HG02588 (cell line): ENCODE data around the gene AVP.
"Not testable (repeated sequence)": the region's sequence is repeated elsewhere in the genome, so short reads cannot be mapped to it uniquely, and the experiment has no call there.

Experiments used
- ATAC-seq: cut with Tn5 transposase; IDR thresholded peaks from one replicate; pipeline ENCODE4 v1.9.1; 2021; ENCODE audit warnings: mild to moderate bottlenecking, moderate library complexity; ENCODE audit not compliant: unreplicated experiment

Gene AVP, protein sequence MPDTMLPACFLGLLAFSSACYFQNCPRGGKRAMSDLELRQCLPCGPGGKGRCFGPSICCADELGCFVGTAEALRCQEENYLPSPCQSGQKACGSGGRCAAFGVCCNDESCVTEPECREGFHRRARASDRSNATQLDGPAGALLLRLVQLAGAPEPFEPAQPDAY

DNA sequence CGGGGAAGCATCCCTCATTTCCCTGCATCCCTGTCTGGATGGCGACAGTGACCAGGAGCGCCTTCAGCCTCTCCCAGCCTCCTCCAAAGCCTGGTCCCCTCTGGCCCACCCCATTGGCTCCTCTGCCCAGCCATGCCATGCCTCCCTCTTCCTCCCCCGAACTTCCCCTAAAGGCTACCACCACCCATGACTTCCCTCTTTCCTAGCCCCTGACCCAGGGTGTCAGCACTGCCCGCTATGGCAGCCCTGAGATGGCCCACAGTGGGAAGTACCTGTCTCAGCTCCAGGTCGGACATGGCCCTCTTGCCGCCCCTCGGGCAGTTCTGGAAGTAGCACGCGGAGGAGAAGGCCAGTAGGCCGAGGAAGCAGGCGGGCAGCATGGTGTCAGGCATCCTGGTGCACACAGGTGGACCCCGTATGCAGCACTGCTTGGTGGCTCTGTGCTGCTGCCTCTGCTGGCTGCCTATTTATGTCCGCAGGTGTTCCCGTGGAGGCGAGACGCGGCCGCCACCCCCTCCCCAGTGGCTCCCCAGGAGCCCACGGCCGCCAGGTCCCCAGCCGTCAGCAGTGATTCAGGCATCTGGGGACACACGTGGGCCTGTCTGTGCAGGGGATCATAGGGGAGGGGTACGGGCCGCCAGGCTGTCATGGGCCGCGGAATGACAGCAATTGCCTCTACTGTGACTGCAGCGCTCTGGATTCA, at the start of gene AVP:
Gene AVP (minus strand): TSS at position 442 of the 703 bp plus-strand sequence. CDS start 50 bp downstream, at position 392.
- no peak for ATAC-seq

DNA sequence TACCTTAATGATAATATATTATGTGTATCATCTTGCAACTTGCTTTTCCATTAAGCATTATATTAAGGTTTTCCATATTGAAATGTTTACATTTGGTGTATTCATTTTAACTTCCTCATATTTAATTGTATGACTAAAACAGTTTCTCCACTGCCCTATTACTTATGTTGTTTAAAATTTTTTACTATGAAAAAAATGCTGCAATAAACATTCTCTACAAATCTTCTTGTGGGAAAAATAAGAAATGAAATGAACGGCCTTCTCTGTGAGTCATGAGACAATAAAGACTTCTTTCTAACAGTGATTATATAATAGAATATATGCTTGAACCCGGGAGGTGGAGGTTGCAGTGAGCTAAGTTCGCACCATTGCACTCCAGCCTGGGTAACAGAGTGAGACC, 49.6 kb upstream of the AVP start:
- no peak for ATAC-seq

DNA sequence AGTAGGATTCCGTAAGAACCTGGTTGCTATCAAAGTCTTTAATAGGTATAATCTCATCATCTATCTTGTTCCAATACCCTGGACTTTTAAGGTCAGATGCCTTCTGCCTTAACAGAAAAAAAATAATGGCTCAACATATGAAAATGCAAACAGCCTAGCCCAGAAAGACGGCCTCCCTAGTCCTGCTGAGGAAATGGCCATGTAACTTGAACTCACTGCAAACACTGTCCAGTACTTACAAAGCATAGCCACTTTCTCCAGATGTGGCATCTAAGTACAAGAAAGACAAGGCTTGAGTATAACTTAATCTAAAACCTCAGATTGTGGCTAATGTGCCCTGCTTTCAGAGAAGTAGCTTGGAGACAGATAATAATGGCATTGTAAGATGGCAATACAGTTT, 48.6 kb upstream of the AVP start:
- no peak for ATAC-seq

DNA sequence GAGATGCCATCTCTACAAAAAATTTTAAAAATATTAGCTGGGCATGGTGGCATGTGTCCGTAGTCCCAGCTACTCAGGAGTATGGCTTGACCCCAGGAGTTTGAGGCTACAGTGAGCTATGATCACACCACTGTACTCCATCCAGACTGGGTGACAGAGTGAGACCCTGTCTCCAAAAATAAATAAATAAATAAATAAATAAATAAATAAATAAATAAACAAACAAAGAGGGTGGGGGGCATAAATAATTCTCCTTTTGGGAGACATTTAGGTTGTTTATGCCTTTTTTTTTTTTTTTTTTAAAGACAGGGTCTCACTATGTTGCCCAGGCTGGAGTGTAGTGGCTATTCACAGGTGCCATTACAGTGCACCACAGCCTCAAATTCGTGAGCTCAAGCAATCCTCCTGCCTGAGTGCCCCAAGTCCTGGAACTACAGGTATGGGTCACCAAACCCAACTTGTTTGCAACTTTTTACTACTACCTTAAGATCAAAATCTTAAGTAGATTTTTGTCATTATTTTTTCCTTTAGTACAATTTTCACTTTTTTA, 45.6 kb upstream of the AVP start:
- no peak for ATAC-seq

DNA sequence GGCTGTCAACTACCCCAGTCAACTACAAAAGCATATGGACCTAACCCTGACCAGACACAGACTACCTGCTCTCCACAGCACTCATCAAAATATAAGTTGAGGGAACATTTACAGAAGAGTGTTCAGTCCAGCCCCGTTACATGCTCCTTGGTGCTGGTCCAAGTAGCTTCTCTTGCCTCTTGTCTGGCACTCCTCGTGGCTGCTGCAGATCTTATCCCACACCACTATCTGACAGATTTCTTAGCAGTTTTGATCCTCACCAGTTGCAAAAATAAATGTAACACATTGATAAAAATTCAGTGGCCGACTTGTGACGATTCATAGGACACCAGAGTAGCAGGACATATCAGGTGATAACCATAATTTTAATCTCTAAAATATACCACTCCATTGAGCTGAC, 44.6 kb upstream of the AVP start:
- ATAC-seq: no peak

DNA sequence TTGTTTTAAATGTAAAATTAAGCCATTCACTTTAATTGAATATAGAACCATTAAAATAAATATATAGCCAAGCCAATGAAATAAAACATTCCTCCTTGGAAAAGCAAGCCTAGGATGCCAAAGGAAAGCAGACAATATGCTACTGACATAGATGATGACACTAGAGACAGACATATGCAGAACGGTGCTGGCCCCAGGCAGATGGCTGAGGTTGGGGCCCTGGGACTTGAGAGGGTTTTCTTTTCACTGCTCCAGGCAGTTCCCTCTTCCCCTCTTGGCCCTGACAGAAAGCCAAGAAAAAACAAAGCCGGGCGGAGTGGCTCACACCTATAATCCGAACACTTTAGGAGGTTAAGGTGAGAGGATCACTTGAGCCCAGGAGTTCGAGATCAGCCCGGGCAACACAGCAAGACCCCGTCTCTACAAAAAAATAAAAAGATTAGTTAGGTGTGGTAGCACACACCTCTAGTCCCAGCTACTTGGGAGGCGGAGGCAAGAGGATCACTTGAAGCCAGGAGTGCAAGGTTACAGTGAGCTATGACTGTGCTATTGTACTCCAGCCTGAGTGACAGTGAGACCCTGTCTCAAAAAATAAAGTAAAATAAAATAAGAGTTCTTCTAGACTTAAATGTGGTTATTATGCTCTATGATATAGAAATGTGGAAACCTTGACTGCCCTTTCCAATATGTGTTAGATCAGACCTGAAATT, 43.9 kb upstream of the AVP start:
- ATAC-seq: no peak

DNA sequence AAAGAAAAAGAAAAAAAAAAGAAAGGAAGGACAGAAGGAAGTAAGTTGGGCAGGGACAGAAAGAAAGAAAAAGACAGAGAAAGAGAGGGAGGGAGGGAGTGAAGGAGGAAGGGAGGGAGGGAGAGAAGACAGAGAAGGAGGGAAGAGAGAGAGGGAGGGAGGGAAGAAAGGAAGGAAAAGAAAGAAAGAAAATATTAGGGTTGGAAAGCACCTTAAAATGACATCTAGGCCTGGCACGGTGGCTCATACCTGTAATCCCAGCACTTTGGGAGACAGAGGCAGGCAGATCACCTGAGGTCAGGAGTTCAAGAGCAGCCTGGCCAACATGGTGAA, 42.0 kb upstream of the AVP start:
- no peak for ATAC-seq

DNA sequence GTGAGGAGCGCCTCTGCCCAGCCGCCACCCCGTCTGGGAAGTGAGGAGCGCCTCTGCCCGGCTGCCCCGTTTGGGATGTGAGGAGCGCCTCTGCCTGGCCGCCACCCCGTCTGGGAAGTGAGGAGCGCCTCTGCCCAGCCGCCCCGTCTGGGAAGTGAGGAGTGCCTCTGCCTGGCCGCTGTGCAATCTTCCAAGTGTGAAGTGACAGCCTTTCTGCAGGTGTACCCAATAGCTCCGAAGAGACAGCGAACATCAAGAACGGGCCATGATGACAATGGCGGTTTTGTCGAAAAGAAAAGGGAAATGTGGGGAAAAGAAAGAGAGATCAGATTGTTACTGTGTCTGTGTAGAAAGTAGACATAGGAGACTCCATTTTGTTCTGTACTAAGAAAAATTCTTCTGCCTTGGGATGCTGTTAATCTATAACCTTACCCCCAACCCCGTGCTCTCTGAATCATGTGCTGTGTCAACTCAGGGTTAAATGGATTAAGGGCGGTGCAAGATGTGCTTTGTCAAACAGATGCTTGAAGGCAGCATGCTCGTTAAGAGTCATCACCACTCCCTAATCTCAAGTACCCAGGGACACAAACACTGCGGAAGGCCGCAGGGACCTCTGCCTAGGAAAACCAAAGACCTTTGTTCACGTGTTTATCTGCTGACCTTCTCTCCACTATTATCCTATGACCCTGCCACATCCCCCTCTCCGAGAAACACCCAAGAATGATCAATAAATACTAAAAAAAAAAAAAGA, 41.4 kb upstream of the AVP start:
- not testable (repeated sequence) for ATAC-seq

DNA sequence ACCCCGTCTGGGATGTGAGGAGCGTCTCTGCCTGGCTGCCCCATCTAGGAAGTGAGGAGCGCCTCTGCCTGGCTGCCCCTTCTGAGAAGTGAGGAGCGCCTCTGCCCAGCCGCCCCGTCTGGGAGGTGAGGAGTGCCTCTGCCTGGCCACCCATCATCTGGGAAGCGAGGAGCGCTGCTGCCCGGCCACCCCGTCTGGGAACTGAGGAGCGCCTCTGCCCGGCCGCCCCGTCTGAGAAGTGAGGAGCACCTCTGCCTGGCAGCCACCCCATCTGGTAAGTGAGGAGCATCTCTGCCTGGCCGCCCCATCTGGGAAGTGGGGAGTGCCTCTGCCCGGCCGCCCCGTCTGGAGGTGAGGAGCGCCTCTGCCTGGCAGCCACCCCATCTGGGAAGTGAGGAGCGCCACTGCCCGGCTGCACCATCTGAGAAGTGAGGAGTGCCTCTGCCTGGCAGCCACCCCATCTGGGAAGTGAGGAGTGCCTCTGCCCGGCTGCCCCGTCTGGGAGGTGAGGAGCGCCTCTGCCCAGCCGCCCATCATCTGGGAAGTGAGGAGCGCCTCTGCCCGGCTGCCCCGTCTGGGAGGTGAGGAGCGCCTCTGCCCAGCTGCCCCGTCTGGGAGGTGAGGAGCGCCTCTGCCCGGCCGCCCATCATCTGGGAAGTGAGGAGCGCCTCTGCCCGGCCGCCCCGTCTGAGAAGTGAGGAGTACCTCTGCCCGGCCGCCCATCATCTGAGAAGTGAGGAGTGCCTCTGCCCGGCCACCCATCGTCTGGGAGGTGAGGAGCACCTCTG, 40.4 kb upstream of the AVP start:
- not testable (repeated sequence) for ATAC-seq

DNA sequence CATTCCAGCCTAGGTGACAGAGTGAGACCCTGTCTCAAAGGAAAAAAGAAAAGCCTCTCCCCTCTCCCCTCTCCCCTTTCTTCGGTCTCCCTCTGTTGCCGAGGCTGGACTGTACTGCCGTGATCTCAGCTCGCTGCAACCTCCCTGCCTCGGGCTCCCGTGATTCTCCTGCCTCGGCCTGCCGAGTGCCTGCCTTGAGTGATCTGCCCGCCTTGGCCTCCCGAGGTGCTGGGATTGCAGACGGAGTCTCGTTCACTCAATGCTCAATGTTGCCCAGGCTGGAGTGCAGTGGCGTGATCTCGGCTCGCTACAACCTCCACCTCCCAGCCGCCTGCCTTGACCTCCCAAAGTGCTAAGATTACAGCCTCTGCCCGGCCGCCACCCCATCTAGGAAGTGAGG, 39.6 kb upstream of the AVP start:
- not testable (repeated sequence) for ATAC-seq

DNA sequence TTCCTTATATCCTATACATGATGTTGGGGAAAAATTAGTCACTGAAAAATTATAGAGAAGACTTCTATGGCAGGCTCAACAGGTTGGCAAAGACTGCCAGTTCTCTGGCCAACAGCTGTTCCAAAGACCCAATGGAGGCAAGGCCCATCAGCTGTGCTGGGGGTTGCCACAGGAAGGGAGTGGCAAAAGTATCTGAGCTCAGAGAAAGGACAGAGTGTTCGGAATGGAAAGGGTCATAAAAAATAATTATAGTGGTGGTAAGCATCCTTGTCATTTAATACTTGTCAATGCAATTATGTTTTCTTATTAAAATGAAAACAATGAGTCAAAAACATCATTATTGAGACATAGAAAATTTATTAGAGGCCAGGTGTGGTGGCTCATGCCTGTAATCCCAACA, 39.0 kb upstream of the AVP start:
- no peak for ATAC-seq

DNA sequence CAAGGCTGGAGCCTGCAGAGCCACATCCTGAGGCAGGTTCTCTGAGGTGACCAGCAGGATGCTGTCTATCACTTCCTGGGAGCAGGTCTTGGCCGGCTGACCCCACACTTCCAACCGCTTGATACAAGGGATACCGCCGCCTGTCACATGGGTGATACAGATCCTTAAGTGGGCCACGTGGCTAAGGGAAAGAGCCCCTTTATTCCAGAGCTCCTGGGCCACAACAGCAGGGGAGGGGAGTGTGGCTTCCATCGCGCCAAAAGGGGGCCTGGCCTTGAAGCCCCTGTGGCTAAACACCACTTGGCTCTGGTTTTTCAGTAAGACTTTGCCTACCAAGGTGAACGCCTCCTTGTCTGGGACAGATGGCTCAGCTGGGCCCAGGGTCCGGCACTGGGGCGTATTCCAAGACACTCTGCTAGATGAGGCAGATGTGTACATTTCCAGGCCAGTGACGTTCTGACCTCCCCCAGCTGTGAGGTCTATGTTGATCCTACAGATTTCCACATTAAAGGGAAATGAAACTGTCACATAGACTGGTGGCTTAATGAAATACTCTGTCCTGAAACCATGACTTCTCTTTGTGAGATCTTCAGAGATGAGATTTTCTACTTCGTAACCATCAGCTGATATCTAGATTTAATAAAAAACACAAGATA, 37.6 kb upstream of the AVP start:
- ATAC-seq: no peak

DNA sequence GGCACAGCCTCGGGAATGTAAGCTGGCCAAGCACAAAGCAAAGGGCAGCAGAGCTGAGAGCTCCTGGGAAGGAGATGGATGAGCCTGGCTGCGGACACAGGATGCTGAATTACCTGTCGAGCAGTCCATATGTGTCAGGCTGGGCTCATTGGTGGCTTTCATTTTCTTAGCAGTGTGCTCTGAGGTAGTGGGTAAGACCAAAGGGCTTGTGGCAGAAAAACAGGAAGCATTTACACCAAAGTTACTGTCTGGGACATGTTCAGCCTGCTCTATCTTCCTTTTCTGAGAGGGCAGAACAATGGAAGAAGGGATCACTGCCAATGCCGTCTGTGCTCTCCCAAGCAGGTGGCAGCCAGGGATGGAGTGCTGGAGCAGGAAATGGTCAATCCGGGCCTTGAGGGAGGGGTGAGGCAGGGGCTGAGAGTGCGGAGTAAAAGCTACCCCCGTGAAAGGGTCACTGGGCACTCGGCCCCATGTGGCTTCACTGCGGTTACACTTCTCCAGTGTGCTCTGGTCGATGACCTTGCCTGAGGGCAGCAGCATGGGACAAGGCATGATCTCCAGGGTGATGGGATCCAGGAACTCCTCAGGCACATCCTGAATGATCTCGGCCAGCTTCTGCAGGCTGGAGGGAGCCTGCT, 36.9 kb upstream of the AVP start:
- ATAC-seq: no peak

DNA sequence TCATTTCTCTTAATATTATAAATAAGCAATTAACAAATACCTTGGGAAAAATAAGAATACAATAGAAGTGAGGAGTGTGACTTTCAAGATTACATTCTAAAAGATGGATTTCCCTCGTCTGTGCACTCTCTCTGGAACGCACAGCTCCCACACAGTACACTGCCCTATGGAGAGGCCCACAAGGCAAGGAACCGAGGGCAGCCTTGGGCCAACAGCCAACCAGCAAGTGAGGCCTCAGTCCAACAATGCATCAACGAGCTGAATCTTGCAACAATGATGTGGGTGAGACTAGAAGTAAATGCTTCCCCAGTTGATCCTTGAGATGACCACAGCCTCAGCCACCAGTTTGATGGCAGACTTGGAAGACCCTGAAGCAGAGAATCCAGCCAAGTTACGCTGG, 34.5 kb upstream of the AVP start:
- ATAC-seq: no peak

DNA sequence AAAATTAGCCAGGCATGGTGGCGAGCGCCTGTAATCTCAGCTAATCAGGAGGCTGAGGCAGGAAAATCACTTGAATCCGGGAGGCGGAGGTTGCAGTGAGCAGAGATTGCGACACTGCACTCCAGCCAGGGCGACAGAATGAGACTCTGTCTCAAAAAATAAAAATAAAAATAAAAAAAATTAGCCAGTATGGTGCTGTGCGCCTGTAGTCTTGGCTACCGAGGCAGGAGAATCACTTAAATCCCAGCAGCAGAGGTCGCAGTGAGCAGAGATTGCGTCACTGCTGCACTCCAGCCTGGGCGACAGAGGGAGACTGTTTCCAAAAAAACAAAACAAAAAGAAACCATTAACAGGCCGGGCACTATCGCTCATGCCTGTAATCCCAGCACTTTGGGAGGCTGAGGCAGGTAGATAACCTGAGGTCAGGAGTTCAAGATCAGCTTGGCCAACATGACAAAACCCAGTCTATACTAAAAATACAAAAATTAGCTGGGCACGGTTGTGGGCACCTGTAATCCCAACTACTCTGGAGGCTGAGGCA, 33.4 kb upstream of the AVP start:
- not testable (repeated sequence) for ATAC-seq

DNA sequence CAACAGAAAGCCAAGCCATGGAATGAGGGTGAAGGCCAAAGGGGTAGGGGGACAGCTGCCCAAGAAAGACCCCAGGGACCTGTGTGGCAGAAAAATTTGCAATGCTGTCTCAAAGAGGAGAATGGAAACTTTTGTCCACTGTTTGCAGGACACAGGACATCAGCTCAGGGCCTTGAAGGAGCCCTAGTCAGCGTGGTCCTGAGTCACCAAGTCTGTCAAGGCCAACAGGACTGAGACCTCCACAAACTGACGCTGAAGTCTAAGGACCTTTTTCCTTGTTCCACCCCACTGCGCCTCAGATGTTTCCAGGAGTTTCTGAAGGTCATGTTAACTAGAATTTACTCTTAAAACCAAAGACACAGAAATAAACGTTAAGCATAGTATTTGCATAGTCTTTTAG, 31.8 kb upstream of the AVP start:
- ATAC-seq: no peak

DNA sequence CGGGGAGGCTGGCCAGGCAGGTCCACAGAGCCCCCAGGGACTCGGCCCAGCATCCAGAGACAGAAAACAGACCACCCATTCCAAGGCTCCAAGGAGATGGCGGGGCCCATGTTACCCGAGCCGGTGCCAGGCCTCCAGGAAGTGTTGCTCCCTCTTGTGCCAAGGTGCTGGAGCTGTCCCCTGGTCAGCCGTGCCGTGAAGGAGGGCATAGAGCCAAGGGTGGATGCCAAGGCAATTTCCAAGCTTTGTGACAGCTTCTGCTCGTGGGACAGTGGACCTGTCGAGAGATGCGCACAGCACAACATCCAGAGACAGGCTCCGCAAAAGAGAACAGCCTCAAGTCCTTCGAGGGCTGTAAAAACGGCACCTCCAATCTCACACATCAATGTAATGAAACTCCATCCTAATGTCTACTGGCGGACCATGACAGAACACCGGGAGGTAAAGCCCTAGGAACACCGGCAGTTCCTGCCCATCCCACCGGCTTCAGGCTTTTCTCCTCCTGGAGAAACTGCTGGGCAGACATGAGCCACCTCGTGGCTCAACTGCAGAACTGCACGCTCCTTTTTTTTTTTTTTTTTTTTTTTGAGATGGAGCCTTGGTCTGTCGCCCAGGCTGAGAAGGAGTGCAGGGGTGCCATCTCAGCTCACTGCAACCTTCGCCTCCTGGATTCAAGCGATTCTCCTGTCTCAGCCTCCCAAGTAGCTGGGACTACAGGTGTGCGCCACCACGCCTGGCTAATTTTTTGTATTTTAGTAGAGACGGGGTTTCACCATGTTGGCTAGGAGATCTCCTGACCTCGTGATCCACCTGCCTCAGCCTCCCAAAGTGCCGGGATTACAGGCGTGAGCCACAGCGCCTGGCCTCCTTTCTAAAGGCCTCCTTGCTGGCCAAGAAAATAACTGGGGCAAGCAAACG, 30.9 kb upstream of the AVP start:
- no peak for ATAC-seq

DNA sequence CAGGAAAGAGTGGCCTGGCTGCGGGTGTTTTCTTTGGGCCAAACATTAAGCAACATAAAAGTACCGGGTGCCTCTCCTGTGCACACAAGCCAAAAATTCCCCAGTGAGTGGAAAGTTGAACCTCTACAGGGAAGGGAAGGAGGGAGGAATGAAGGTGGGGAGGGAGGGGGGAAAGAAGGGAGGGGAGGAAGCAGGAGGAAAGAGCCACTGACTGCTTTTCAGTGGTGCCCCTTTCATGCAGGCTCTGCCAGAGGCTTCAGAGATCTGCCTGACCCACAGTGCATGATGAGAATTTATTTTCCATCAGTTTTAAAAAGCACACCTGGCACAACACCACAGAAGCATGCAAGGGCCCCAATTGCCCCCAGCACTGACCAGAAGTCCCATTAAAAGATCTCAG, 27.5 kb upstream of the AVP start:
- no peak for ATAC-seq
